ELF-1 (cell line): ENCODE data around the gene TTC28.
"Not testable (repeated sequence)": the region's sequence is repeated elsewhere in the genome, so short reads cannot be mapped to it uniquely, and the experiment has no call there.

ENCODE experiments used
- DNase-seq: peaks from one replicate; pipeline ENCODE4 v3.0.0-alpha.2; 2016; ENCODE audit warnings: low read depth, low spot score

Gene TTC28

GRCh38 chr22:28188178-28188879 is 491.3 kb downstream of the TTC28 start:
- DNase-seq, result peak; percentile 25

- no peak for DNase-seq
These were observed 492.0 kb downstream of the TTC28 start for GRCh38 chr22:28187612-28188011.

- DNase-seq, result no peak
These were observed 493.0 kb downstream of the TTC28 start for GRCh38 chr22:28186641-28187040.

- DNase-seq, result no peak
These were observed 494.5 kb downstream of the TTC28 start for GRCh38 chr22:28185130-28185529.

GRCh38 chr22:28183078-28183860 is 496.4 kb downstream of the TTC28 start:
- no peak for DNase-seq

GRCh38 chr22:28180804-28181731 is 498.6 kb downstream of the TTC28 start:
- no peak for DNase-seq

GRCh38 chr22:28179392-28179791 is 500.2 kb downstream of the TTC28 start:
- no peak for DNase-seq

GRCh38 chr22:28175730-28176492 is 503.7 kb downstream of the TTC28 start:
- DNase-seq, result no peak

GRCh38 chr22:28174509-28174908 is 505.1 kb downstream of the TTC28 start:
- no peak for DNase-seq

- DNase-seq, result no peak
These were observed 506.6 kb downstream of the TTC28 start for GRCh38 chr22:28172892-28173670.

- DNase-seq, result no peak
These were observed 507.9 kb downstream of the TTC28 start for GRCh38 chr22:28171712-28172111.

- no peak for DNase-seq
These were observed 508.5 kb downstream of the TTC28 start for GRCh38 chr22:28171115-28171514.

- not testable (repeated sequence) for DNase-seq
These were observed 510.3 kb downstream of the TTC28 start for GRCh38 chr22:28169314-28169713.

GRCh38 chr22:28155808-28156207 is 523.8 kb downstream of the TTC28 start:
- DNase-seq, result no peak

GRCh38 chr22:28154861-28155260 is 524.8 kb downstream of the TTC28 start:
- DNase-seq, result no peak

- DNase-seq, result no peak
These were observed 528.4 kb downstream of the TTC28 start for GRCh38 chr22:28151151-28151816.

- DNase-seq, result no peak
These were observed 530.7 kb downstream of the TTC28 start for GRCh38 chr22:28148816-28149465.

- DNase-seq, result no peak
These were observed 532.2 kb downstream of the TTC28 start for GRCh38 chr22:28147401-28147800.
